Stimulated activated CD4-positive, alpha-beta T cell treated with anti-CD3 and anti-CD28 coated beads, TNF-alpha, amount 100 ng/mL, for 24 hours (primary cell): ENCODE data around the gene CSNK2B.

Source experiments
- DNase-seq, 3 experiments: peaks; one replicate each; pipeline ENCODE4 v3.0.0-alpha.2; 2020; ENCODE audit warnings: low read depth in 3 of 3

Gene CSNK2B

GRCh38 chr6:31636698-31637596, 28.9 kb upstream of the CSNK2B start:
- no peak for DNase-seq

GRCh38 chr6:31639043-31639442, 26.8 kb upstream of the CSNK2B start:
- no peak for DNase-seq

- peak in 1 of 3 experiments; percentile 40 for DNase-seq
Observed at GRCh38 chr6:31639449-31639861, 26.4 kb upstream of the CSNK2B start.

GRCh38 chr6:31640612-31641011, 25.3 kb upstream of the CSNK2B start:
- DNase-seq, result no peak

- DNase-seq, result no peak
Observed at GRCh38 chr6:31641370-31641769, 24.5 kb upstream of the CSNK2B start.

GRCh38 chr6:31642798-31643570, 22.9 kb upstream of the CSNK2B start:
- no peak for DNase-seq

GRCh38 chr6:31643818-31644454, 21.9 kb upstream of the CSNK2B start:
- no peak for DNase-seq

GRCh38 chr6:31645325-31645724, 20.6 kb upstream of the CSNK2B start:
- no peak for DNase-seq

- no peak for DNase-seq
Observed at GRCh38 chr6:31651602-31652191, 14.2 kb upstream of the CSNK2B start.

- peak in 2 of 3 experiments; percentile 65 to 84 for DNase-seq
Observed at GRCh38 chr6:31652925-31653724, 12.8 kb upstream of the CSNK2B start.

- DNase-seq, result no peak
Observed at GRCh38 chr6:31654574-31655348, 11.1 kb upstream of the CSNK2B start.

- DNase-seq, result no peak
Observed at GRCh38 chr6:31655349-31656237, 10.3 kb upstream of the CSNK2B start, which contains the start of gene APOM. Gene APOM (plus strand): TSS chr6:31655894. CDS start chr6:31655967, 73 bp downstream.

GRCh38 chr6:31657406-31658157, 8.3 kb upstream of the CSNK2B start:
- DNase-seq, result no peak

GRCh38 chr6:31658158-31658688, 7.7 kb upstream of the CSNK2B start:
- DNase-seq, result no peak

- DNase-seq, result no peak
Observed at GRCh38 chr6:31658983-31659648, 6.8 kb upstream of the CSNK2B start.

- peak in 1 of 3 experiments; percentile 49 for DNase-seq
Observed at GRCh38 chr6:31659649-31660380, 6.1 kb upstream of the CSNK2B start.
